Testis (tissue), 2 donors: ENCODE results near the gene GP1BB.

Source experiments
- CTCF ChIP-seq, 3 experiments: fragments of 450-650 bp in 2 of 3; fragments of 200-600 bp in 1 of 3; sonication (generic) in 1 of 3; IDR thresholded peaks; one replicate each; pipeline ENCODE4 v1.5.1; 2016 to 2019; ENCODE audit warnings: antibody characterized with exemption in 3 of 3, mild to moderate bottlenecking in 2 of 3, moderate library complexity in 1 of 3
- POLR2A ChIP-seq: fragments of 450-650 bp; IDR thresholded peaks from one replicate; pipeline ENCODE4 v1.6.1; 2017; ENCODE audit warnings: antibody characterized with exemption, mild to moderate bottlenecking, moderate library complexity

- TF ChIP-seq CTCF (IDR thresholded peaks at IDR 0.05) (no peak), POLR2A (no peak)
Observed at GRCh38 chr22:19720999-19721329, 2.4 kb upstream of the GP1BB start.
